SK-N-SH treated with all-trans-retinoic acid at 6 μM for 48 hours (cell line): ENCODE data around the gene SCGB1C1.

Experiments used
- ATAC-seq: fragments of 200-7000 bp; cut with Tn5 transposase; 3 replicates; pipeline ENCODE4 v1.9.1; 2020; ENCODE audit warnings: mild to moderate bottlenecking, moderate library complexity
- ARNTL ChIP-seq: fragments of 450-650 bp; formaldehyde crosslinking; IDR thresholded peaks from 2 replicates; pipeline ENCODE4 v1.5.0; 2020; ENCODE audit warnings: low read depth, mild to moderate bottlenecking, moderate library complexity, borderline replicate concordance
- BACH2 ChIP-seq: fragments of 250-450 bp; sonication (Bioruptor Pico); IDR thresholded peaks from 2 replicates; pipeline ENCODE4 v1.9.0; 2021; ENCODE audit warnings: mild to moderate bottlenecking, borderline replicate concordance
- CREB5 ChIP-seq: fragments of 250-450 bp; sonication (Bioruptor Pico); IDR thresholded peaks from 2 replicates; pipeline ENCODE4 v1.5.1; 2020; ENCODE audit warnings: low read depth, mild to moderate bottlenecking, moderate library complexity
- CSDC2 ChIP-seq: fragments of 250-450 bp; sonication (Bioruptor Pico); IDR thresholded peaks from 2 replicates; pipeline ENCODE4 v1.5.0; 2020; ENCODE audit warnings: mild to moderate bottlenecking, moderate library complexity
- CSRNP3 ChIP-seq: fragments of 250-450 bp; sonication (Bioruptor Pico); IDR thresholded peaks from 2 replicates; pipeline ENCODE4 v1.5.1; 2021; ENCODE audit warnings: mild to moderate bottlenecking, moderate library complexity
- ESRRG ChIP-seq: fragments of 250-450 bp; sonication (Bioruptor Pico); IDR thresholded peaks from 2 replicates; pipeline ENCODE4 v1.6.1; 2021; ENCODE audit warnings: mild to moderate bottlenecking
- GLIS3 ChIP-seq: fragments of 250-450 bp; sonication (Bioruptor Pico); IDR thresholded peaks from 2 replicates; pipeline ENCODE4 v1.5.0; 2020; ENCODE audit warnings: mild to moderate bottlenecking, moderate library complexity
- ISL1 ChIP-seq: fragments of 250-450 bp; sonication (Bioruptor Pico); IDR thresholded peaks from 2 replicates; pipeline ENCODE4 v2.1.2; 2022; ENCODE audit warnings: mild to moderate bottlenecking, moderate library complexity
- PATZ1 ChIP-seq: fragments of 250-450 bp; sonication (Bioruptor Pico); IDR thresholded peaks from 2 replicates; pipeline ENCODE4 v1.8.0; 2020; ENCODE audit warnings: mild to moderate bottlenecking, moderate library complexity, borderline replicate concordance
- POU6F1 ChIP-seq: fragments of 250-450 bp; sonication (Bioruptor Pico); IDR thresholded peaks from 2 replicates; pipeline ENCODE4 v1.8.0; 2021; ENCODE audit warnings: low read depth, mild to moderate bottlenecking, moderate library complexity, borderline replicate concordance
- PPARA ChIP-seq: fragments of 250-450 bp; sonication (Bioruptor Pico); IDR thresholded peaks from 2 replicates; pipeline ENCODE4 v1.5.0; 2020; ENCODE audit warnings: mild to moderate bottlenecking, borderline replicate concordance
- RARB ChIP-seq: fragments of 250-450 bp; sonication (Bioruptor Pico); IDR thresholded peaks from 2 replicates; pipeline ENCODE4 v1.8.0; 2021; ENCODE audit warnings: mild to moderate bottlenecking, moderate library complexity
- TCF4 ChIP-seq: fragments of 250-450 bp; sonication (Bioruptor Pico); IDR thresholded peaks from 2 replicates; pipeline ENCODE4 v1.8.0; 2021; ENCODE audit warnings: mild to moderate bottlenecking, moderate library complexity, borderline replicate concordance
- TSHZ2 ChIP-seq: fragments of 250-450 bp; sonication (Bioruptor Pico); IDR thresholded peaks from 2 replicates; pipeline ENCODE4 v1.5.0; 2020; ENCODE audit warnings: mild to moderate bottlenecking, moderate library complexity
- ZFP3 ChIP-seq: fragments of 250-450 bp; sonication (Bioruptor Pico); IDR thresholded peaks from 2 replicates; pipeline ENCODE4 v1.5.0; 2020; ENCODE audit warnings: mild to moderate bottlenecking, moderate library complexity
- ZNF565 ChIP-seq: fragments of 450-650 bp; formaldehyde crosslinking; conservative IDR thresholded peaks from 2 replicates; pipeline ENCODE4 v1.5.0; 2020; ENCODE audit warnings: low read depth, mild to moderate bottlenecking, moderate library complexity
- ZNF70 ChIP-seq: fragments of 450-650 bp; formaldehyde crosslinking; IDR thresholded peaks from 2 replicates; pipeline ENCODE4 v1.5.0; 2020; ENCODE audit warnings: mild to moderate bottlenecking, moderate library complexity
- ZNF8 ChIP-seq: fragments of 450-650 bp; formaldehyde crosslinking; IDR thresholded peaks from 2 replicates; pipeline ENCODE4 v1.5.0; 2020; ENCODE audit warnings: mild to moderate bottlenecking, moderate library complexity

Gene SCGB1C1

GRCh38 chr11:200224-201003 is 7.5 kb downstream of the SCGB1C1 start:
- ATAC-seq: no peak
- TF ChIP-seq PATZ1 (no peak), ESRRG (CRISPR knock-in tag) (no peak), RARB (CRISPR knock-in tag) (no peak), ZFP3 (no peak), ZNF70 (CRISPR knock-in tag) (no peak), ISL1 (CRISPR knock-in tag) (no peak), ZNF565 (CRISPR knock-in tag) (no peak), CREB5 (CRISPR knock-in tag) (no peak), ARNTL (CRISPR knock-in tag) (no peak)

- TF ChIP-seq RARB (CRISPR knock-in tag) (no peak), TCF4 (CRISPR knock-in tag) (no peak), CSRNP3 (CRISPR knock-in tag) (no peak), ZNF8 (CRISPR knock-in tag) (no peak), TSHZ2 (CRISPR knock-in tag) (no peak), ZFP3 (no peak), POU6F1 (CRISPR knock-in tag) (no peak), BACH2 (CRISPR knock-in tag) (no peak), PPARA (CRISPR knock-in tag) (no peak), ISL1 (CRISPR knock-in tag) (no peak)
- ATAC-seq: no peak
Observed at GRCh38 chr11:201966-202365, 9.1 kb downstream of the SCGB1C1 start.

- TF ChIP-seq CREB5 (CRISPR knock-in tag): no peak
- TF ChIP-seq GLIS3: no peak
- TF ChIP-seq CSDC2 (CRISPR knock-in tag): no peak
- TF ChIP-seq RARB (CRISPR knock-in tag): no peak
- TF ChIP-seq ARNTL (CRISPR knock-in tag): no peak
- TF ChIP-seq ZNF70 (CRISPR knock-in tag): no peak
- no peak for TF ChIP-seq BACH2 (CRISPR knock-in tag)
- no peak for TF ChIP-seq PPARA (CRISPR knock-in tag)
- no peak for ATAC-seq
Observed at GRCh38 chr11:202490-202889, 9.6 kb downstream of the SCGB1C1 start.
